ENCODE measurements around the gene NTMT2. TPM values are rescaled to one million over a fixed set of nuclear protein-coding genes. Genes with fewer than 3 reads are reported as not detected.

NTMT2 gene
- total and polyA plus RNA-seq, 4 experiments from 2014 or later, result not detected

DNA sequence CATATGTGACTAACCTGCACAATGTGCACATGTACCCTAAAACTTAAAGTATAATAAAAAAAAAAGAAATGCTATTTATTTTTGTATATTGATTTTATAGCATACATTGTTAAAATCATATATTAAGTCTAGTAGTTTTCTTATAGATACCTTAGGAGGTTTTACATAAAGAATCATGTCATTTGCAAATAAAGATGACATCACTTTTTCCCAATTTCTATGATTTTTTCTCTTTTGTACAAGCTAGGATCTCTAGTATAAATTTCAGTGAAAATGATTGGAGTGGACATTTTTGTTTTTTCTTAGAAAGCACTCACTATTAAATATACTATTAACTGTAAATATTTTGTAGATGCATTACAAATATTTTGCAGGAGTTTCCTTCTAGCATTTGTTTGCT, 20.5 kb upstream of the NTMT2 start:
- H3K36me3 Mint-ChIP-seq, result peaks cover 0 to 5% of the 10 kb centered on the region in 2 donors
- ChIA-PET POLR2A (ENCODE audit: partially characterized antibody) (no interaction called here), CTCF (ENCODE audit: partially characterized antibody) (no interaction called here)
- peaks cover 0 to 6% of the 10 kb centered on the region in 2 donors for H3K27me3 Mint-ChIP-seq
- H3K27me3 ChIP-seq (ENCODE audit: insufficient read depth, low read length), result no peaks in the 10 kb centered on the region
- intact Hi-C loops (cut with micrococcal nuclease), result no loop called here
- peaks cover 0 to 10% (median 8%) of the 10 kb centered on the region in 8 donors for H3K9me3 Mint-ChIP-seq
- no peaks in the 10 kb centered on the region for H3K36me3 ChIP-seq (ENCODE audit: insufficient read depth, low read length)
- H3K4me3 Mint-ChIP-seq, result no peak overlapping the region
- H3K27ac ChIP-seq (ENCODE audit: low read depth, low read length), result no peak overlapping the region
- H3K27ac Mint-ChIP-seq, result no peak overlapping the region
- H3K9me3 ChIP-seq (ENCODE audit: control insufficient read depth in 1 of 2, low read length in 2 of 2), result no peaks in the 10 kb centered on the region
- DNase-seq, result no peak
- peaks cover 0 to 2% (median 0%) of the 10 kb centered on the region in 4 donors for H3K4me1 Mint-ChIP-seq
- no peaks in the 10 kb centered on the region for H3K4me1 ChIP-seq (ENCODE audit: insufficient read depth, low read length)
- no peak overlapping the region for H3K4me3 ChIP-seq (ENCODE audit: low read length in 2 of 2)

DNA sequence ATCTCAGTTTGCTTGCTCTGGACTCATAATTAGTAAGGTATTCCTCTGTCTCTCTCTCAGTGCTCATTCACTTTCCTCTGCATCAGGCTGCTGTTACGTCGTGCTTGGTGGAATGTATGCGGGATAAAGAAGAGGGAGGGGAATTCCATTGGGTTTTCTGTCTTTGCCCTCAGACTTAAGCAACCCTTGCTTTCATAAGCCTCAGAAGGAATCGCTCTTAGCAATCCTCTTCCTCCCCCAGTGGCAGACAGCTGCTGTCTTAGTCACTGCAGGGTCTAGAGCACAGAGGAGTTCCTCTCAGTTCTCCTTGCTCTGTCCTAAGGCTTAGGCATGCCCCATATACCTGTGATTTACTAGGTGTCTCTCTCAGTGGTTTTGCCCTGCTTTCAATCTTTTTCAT, 19.1 kb upstream of the NTMT2 start:
- intact Hi-C loops (cut with micrococcal nuclease), result no loop called here
- CTCF ChIA-PET (ENCODE audit: partially characterized antibody), result no interaction called here
- Histone ChIP-seq H3K9me3 (ENCODE audit: control insufficient read depth in 1 of 2, low read length in 2 of 2) (no peaks in the 10 kb centered on the region), H3K27ac (ENCODE audit: low read depth, low read length) (no peak overlapping the region), H3K4me3 (ENCODE audit: low read length in 2 of 2) (no peak overlapping the region), H3K4me1 (ENCODE audit: insufficient read depth, low read length) (no peaks in the 10 kb centered on the region), H3K36me3 (ENCODE audit: insufficient read depth, low read length) (no peaks in the 10 kb centered on the region), H3K27me3 (ENCODE audit: insufficient read depth, low read length) (no peaks in the 10 kb centered on the region)
- peaks cover 0 to 2% (median 0%) of the 10 kb centered on the region in 4 donors for H3K4me1 Mint-ChIP-seq
- no peak overlapping the region for H3K4me3 Mint-ChIP-seq
- peaks cover 3 to 7% of the 10 kb centered on the region in 2 donors for H3K27me3 Mint-ChIP-seq
- no peak overlapping the region for H3K27ac Mint-ChIP-seq
- DNase-seq, result no peak
- H3K9me3 Mint-ChIP-seq, result peaks cover 0 to 10% (median 8%) of the 10 kb centered on the region in 8 donors
- POLR2A ChIA-PET (ENCODE audit: partially characterized antibody), result no interaction called here
- H3K36me3 Mint-ChIP-seq, result peaks cover 0 to 5% of the 10 kb centered on the region in 2 donors

DNA sequence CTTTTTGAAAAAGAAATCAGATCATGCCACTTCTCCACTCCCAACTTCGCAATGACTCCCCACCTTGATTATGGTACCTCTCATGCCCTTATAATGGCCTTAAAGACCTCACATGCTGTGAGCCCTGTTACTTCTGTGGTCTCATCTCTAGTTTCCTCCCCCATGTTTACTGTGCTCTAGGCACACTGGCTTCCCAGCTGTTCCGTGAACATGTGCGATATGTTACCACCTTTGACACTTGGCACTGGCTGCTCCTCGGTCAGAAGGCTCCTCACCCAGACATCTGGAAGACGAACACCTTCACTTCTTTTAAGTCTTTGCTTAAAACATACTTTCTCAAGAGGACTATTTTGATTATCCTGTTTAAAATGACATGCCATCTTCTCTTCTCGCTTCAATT, 14.3 kb upstream of the NTMT2 start:
- H3K27me3 ChIP-seq (ENCODE audit: insufficient read depth, low read length), result no peaks in the 10 kb centered on the region
- no peak overlapping the region for H3K27ac Mint-ChIP-seq
- no peak overlapping the region for H3K4me3 Mint-ChIP-seq
- no peaks in the 10 kb centered on the region for H3K36me3 ChIP-seq (ENCODE audit: insufficient read depth, low read length)
- H3K4me1 ChIP-seq (ENCODE audit: insufficient read depth, low read length), result no peaks in the 10 kb centered on the region
- H3K4me1 Mint-ChIP-seq, result peaks cover 0 to 2% (median 0%) of the 10 kb centered on the region in 4 donors
- H3K27ac ChIP-seq (ENCODE audit: low read depth, low read length), result no peak overlapping the region
- H3K27me3 Mint-ChIP-seq, result peaks cover 4% of the 10 kb centered on the region in 2 donors
- POLR2A ChIA-PET (ENCODE audit: partially characterized antibody), result no interaction called here
- H3K9me3 ChIP-seq (ENCODE audit: control insufficient read depth in 1 of 2, low read length in 2 of 2), result no peaks in the 10 kb centered on the region
- no peak for DNase-seq
- no peak overlapping the region for H3K4me3 ChIP-seq (ENCODE audit: low read length in 2 of 2)
- intact Hi-C loops (cut with micrococcal nuclease), result no loop called here
- CTCF ChIA-PET (ENCODE audit: partially characterized antibody), result interaction anchor here (1.6 kb wide), 1 partner anchor 12 kb away, joined by 3 read pairs; no protein-coding TSS in a partner anchor
- H3K9me3 Mint-ChIP-seq, result no peaks in the 10 kb centered on the region
- H3K36me3 Mint-ChIP-seq, result no peaks in the 10 kb centered on the region

DNA sequence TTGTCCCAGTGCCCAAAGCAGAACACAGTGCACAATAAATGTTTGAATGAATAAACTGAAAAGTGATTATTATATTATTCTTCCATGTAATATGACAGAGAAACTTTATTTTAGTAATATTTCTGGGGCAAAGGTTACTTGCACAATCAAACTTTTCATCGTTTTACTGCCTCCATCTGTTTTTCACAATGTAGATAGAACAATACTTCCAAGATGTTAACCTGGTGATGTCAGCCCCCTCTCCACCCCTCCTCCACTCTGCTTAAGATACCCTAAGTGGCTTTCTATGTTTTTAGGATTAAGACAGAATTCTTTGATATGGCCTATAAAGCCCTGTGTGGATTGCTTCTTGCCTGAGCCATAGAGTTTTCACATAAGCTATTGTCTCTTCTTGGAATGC, 13.8 kb upstream of the NTMT2 start:
- ChIA-PET CTCF (ENCODE audit: partially characterized antibody) (no interaction called here), POLR2A (ENCODE audit: partially characterized antibody) (no interaction called here)
- intact Hi-C loops (cut with micrococcal nuclease), result no loop called here
- H3K4me1 Mint-ChIP-seq, result peaks cover 0 to 2% (median 0%) of the 10 kb centered on the region in 4 donors
- no peak for DNase-seq
- no peaks in the 10 kb centered on the region for H3K9me3 Mint-ChIP-seq
- Histone ChIP-seq H3K9me3 (ENCODE audit: control insufficient read depth in 1 of 2, low read length in 2 of 2) (no peaks in the 10 kb centered on the region), H3K4me3 (ENCODE audit: low read length in 2 of 2) (no peak overlapping the region), H3K27ac (ENCODE audit: low read depth, low read length) (no peak overlapping the region), H3K27me3 (ENCODE audit: insufficient read depth, low read length) (no peaks in the 10 kb centered on the region), H3K4me1 (ENCODE audit: insufficient read depth, low read length) (no peaks in the 10 kb centered on the region), H3K36me3 (ENCODE audit: insufficient read depth, low read length) (no peaks in the 10 kb centered on the region)
- no peak overlapping the region for H3K4me3 Mint-ChIP-seq
- peaks cover 3 to 4% of the 10 kb centered on the region in 2 donors for H3K27me3 Mint-ChIP-seq
- H3K27ac Mint-ChIP-seq, result no peak overlapping the region
- no peaks in the 10 kb centered on the region for H3K36me3 Mint-ChIP-seq

DNA sequence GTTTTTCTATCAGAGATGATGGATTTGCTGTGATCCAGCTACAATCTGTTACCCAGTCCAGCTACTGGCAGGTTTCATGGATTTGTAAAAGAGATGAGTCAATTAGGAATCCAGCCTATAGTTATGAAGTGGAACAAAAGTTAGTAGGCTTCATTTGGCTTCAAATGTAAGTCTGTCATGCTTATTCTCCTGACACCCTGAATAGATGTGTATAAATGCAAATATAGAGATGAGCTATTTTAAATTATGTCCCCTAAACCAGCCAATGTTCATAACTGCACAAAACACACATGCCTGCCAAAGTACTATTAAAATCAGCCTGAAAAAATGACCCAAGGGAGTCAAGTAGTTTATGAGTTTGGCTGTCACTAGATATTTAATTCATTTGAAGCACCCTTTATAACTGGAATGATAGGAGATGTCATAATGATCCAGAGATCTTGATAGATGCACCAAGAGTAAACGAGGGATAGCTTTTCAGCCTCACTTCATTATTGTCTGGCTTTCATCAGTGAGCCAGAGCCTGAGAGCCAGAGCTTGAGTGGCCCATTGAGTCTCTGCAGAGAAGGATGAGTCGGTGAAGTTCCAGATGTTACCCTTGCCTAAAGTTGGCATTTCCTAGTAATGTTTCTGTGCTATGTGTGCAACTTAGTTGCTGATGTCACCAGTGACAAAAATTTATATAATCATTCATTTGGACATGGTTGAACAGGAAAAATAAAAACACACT, 11.8 kb upstream of the NTMT2 start:
- Histone ChIP-seq H3K36me3 (ENCODE audit: insufficient read depth, low read length) (no peaks in the 10 kb centered on the region), H3K9me3 (ENCODE audit: control insufficient read depth in 1 of 2, low read length in 2 of 2) (no peaks in the 10 kb centered on the region), H3K27me3 (ENCODE audit: insufficient read depth, low read length) (no peaks in the 10 kb centered on the region), H3K4me1 (ENCODE audit: insufficient read depth, low read length) (no peaks in the 10 kb centered on the region), H3K27ac (ENCODE audit: low read depth, low read length) (no peak overlapping the region), H3K4me3 (ENCODE audit: low read length in 2 of 2) (no peak overlapping the region)
- H3K27me3 Mint-ChIP-seq, result peaks cover 4 to 5% of the 10 kb centered on the region in 2 donors
- no peaks in the 10 kb centered on the region for H3K36me3 Mint-ChIP-seq
- CTCF ChIA-PET (ENCODE audit: partially characterized antibody), result no interaction called here
- H3K4me1 Mint-ChIP-seq, result no peaks in the 10 kb centered on the region
- no peak overlapping the region for H3K4me3 Mint-ChIP-seq
- no peak for DNase-seq
- POLR2A ChIA-PET (ENCODE audit: partially characterized antibody), result no interaction called here
- no peak overlapping the region for H3K27ac Mint-ChIP-seq
- intact Hi-C loops (cut with micrococcal nuclease), result no loop called here
- H3K9me3 Mint-ChIP-seq, result peaks cover 0 to 3% (median 0%) of the 10 kb centered on the region in 8 donors

DNA sequence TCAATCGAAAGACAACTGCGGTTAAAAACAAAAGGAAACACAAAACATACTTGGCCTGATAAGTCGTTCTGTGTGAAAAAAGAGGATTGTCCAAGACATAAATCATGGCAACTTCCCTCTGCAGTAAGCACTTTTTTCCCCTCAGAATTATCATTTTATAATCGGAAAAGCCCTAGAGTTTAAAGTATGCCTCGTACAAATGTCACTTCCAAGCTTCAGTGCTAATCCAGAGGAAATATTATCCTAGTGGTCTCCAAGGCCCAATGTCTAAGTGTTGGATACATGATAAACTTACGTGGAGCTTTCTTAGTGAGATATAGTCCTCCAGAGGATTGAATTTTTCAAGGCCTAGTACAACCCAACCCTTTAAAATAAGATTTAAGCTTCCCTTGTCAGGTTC, 11.2 kb upstream of the NTMT2 start:
- H3K27me3 ChIP-seq (ENCODE audit: insufficient read depth, low read length), result no peaks in the 10 kb centered on the region
- no peaks in the 10 kb centered on the region for H3K36me3 Mint-ChIP-seq

DNA sequence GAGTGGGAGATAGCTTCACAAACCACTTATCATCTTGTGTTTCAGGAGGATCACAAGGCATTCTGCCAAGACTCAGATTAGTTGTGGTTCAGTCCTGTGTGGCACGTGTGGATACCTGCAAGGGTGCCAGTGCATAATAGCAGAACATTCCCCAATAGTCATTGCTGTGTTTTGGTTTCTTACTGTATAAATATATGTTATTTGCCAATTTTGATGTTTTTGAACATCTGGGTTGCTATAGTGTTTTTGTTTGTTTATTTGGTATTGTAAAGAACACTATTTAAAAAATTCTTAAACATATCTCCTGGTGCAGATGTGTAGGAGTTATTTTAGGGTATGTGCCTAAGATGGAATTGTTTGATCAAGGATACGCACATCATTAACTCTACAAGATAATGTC, 5.4 kb upstream of the NTMT2 start:
- Histone ChIP-seq H3K4me3 (ENCODE audit: low read length in 2 of 2) (no peak overlapping the region), H3K36me3 (ENCODE audit: insufficient read depth, low read length) (no peaks in the 10 kb centered on the region), H3K4me1 (ENCODE audit: insufficient read depth, low read length) (no peaks in the 10 kb centered on the region), H3K9me3 (ENCODE audit: control insufficient read depth in 1 of 2, low read length in 2 of 2) (peaks cover 0 to 2% of the 10 kb centered on the region in 2 donors), H3K27ac (ENCODE audit: low read depth, low read length) (no peak overlapping the region), H3K27me3 (ENCODE audit: insufficient read depth, low read length) (no peaks in the 10 kb centered on the region)
- DNase-seq, result no peak
- no peaks in the 10 kb centered on the region for H3K4me1 Mint-ChIP-seq
- no peak overlapping the region for H3K4me3 Mint-ChIP-seq
- POLR2A ChIA-PET (ENCODE audit: partially characterized antibody), result no interaction called here
- no peaks in the 10 kb centered on the region for H3K36me3 Mint-ChIP-seq
- H3K9me3 Mint-ChIP-seq, result peaks cover 0 to 14% (median 6%) of the 10 kb centered on the region in 8 donors
- peaks cover 7 to 10% of the 10 kb centered on the region in 2 donors for H3K27me3 Mint-ChIP-seq
- CTCF ChIA-PET (ENCODE audit: partially characterized antibody), result no interaction called here
- H3K27ac Mint-ChIP-seq, result no peak overlapping the region
- intact Hi-C loops (cut with micrococcal nuclease), result no loop called here

More for the DNA sequence above, 11.2 kb upstream of the NTMT2 start:
- ChIA-PET CTCF (ENCODE audit: partially characterized antibody) (no interaction called here), POLR2A (ENCODE audit: partially characterized antibody) (no interaction called here)
- no peak overlapping the region for H3K4me3 ChIP-seq (ENCODE audit: low read length in 2 of 2)
- no peak overlapping the region for H3K4me3 Mint-ChIP-seq
- H3K9me3 ChIP-seq (ENCODE audit: control insufficient read depth in 1 of 2, low read length in 2 of 2), result no peaks in the 10 kb centered on the region
- peaks cover 0 to 3% (median 0%) of the 10 kb centered on the region in 8 donors for H3K9me3 Mint-ChIP-seq
- H3K36me3 ChIP-seq (ENCODE audit: insufficient read depth, low read length), result no peaks in the 10 kb centered on the region
- intact Hi-C loops (cut with micrococcal nuclease), result no loop called here
- H3K27ac ChIP-seq (ENCODE audit: low read depth, low read length), result no peak overlapping the region
- H3K4me1 Mint-ChIP-seq, result no peaks in the 10 kb centered on the region
- peaks cover 4 to 5% of the 10 kb centered on the region in 2 donors for H3K27me3 Mint-ChIP-seq
- no peaks in the 10 kb centered on the region for H3K4me1 ChIP-seq (ENCODE audit: insufficient read depth, low read length)
- no peak for DNase-seq
- H3K27ac Mint-ChIP-seq, result no peak overlapping the region

Measured in CD4-positive, alpha-beta memory T cell (primary cell).